OCI-LY7 (cell line): ENCODE data around the gene ISM2.

ENCODE experiments used
- CTCF ChIP-seq: fragments of 200-600 bp; sonication (generic); conservative IDR thresholded peaks from 2 replicates; pipeline ENCODE4 v1.5.1; 2014; ENCODE audit warnings: mild to moderate bottlenecking, antibody characterized with exemption, low read length, moderate library complexity, mixed read lengths
- EZH2phosphoT487 ChIP-seq: fragments of 200-600 bp; sonication (generic); IDR thresholded peaks from 2 replicates; pipeline ENCODE4 v1.6.1; 2018; ENCODE audit warnings: low read depth, borderline replicate concordance, mild to moderate bottlenecking, mixed run types, antibody characterized with exemption, low read length, moderate library complexity, mixed read lengths

- TF ChIP-seq CTCF (no peak), EZH2phosphoT487 (no peak)
These were observed 24.7 kb downstream of the ISM2 start for GRCh38 chr14:77473921-77474320.
